GM12874 (cell line): Measurements from ENCODE around the gene GTPBP6.

Experiments used
- CTCF ChIP-seq: IDR thresholded peaks from 2 replicates; pipeline ENCODE4 v1.5.1; 2011; ENCODE audit warnings: low read depth, mild to moderate bottlenecking, control low read depth, low read length, moderate library complexity; ENCODE audit not compliant: insufficient read depth

The GTPBP6 gene

GRCh38 chrX:355329-356050 is 36.9 kb upstream of the GTPBP6 start:
- no peak for TF ChIP-seq CTCF

- TF ChIP-seq CTCF = no peak
These were observed 35.3 kb upstream of the GTPBP6 start for GRCh38 chrX:353566-354535.

GRCh38 chrX:352582-353314 is 34.2 kb upstream of the GTPBP6 start:
- TF ChIP-seq CTCF = no peak

GRCh38 chrX:352181-352580 is 33.6 kb upstream of the GTPBP6 start:
- TF ChIP-seq CTCF = no peak

- no peak for TF ChIP-seq CTCF
These were observed 33.1 kb upstream of the GTPBP6 start for GRCh38 chrX:351736-352135.

- no peak for TF ChIP-seq CTCF
These were observed 32.1 kb upstream of the GTPBP6 start for GRCh38 chrX:350534-351323.
